Astrocyte of the cerebellum (primary cell): Measurements from ENCODE around the gene PCSK5.
"Not testable (repeated sequence)": the region's sequence is repeated elsewhere in the genome, so short reads cannot be mapped to it uniquely, and the experiment has no call there.

Experiments
- DNase-seq: peaks from one replicate; pipeline ENCODE4 v3.0.0-alpha.2; 2011; ENCODE audit warnings: low read depth
- H3K4me3 ChIP-seq: 2 replicates; pipeline ENCODE4 v1.5.1; 2011; ENCODE audit warnings: mild to moderate bottlenecking, low read depth, low read length, moderate library complexity
- in situ Hi-C: cut with HindIII; loops from 2 replicates; pipeline ENCODE4 v1.10.0; 2017; ENCODE audit warnings: low sequenced_read_pairs
- TF ChIP-seq, protein P1 (sequence below): IDR thresholded peaks from 2 replicates; pipeline ENCODE4 v1.5.1; 2012; ENCODE audit warnings: low read length, low read depth, moderate library complexity, mild to moderate bottlenecking; ENCODE audit errors: missing control alignments

Gene PCSK5

DNA sequence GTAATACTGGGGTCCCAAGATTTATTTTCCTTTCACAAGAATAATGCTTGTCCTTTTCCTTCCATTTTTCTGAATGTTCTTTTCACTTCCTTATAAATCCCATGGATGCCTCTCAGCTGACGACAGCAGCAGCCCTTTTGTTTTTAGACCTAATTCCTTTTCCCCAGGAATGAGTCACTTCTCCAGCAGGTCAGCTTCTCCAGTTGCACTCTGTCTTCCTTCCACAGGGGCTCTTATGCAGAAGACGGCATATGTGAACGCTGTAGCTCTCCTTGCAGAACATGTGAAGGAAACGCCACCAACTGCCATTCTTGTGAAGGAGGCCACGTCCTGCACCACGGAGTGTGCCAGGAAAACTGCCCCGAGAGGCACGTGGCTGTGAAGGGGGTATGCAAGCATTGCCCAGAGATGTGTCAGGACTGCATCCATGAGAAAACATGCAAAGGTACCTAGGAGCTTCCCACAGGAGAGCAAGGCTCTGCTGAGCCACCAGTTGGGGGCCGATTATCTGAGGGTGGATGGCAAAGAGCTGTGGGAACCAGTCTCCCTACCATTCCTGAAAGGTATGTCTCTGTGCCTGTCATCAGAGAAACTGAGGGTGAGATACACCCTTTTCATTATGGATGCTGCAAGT is 430.8 kb downstream of the PCSK5 start:
- TF ChIP-seq, protein P1, sequence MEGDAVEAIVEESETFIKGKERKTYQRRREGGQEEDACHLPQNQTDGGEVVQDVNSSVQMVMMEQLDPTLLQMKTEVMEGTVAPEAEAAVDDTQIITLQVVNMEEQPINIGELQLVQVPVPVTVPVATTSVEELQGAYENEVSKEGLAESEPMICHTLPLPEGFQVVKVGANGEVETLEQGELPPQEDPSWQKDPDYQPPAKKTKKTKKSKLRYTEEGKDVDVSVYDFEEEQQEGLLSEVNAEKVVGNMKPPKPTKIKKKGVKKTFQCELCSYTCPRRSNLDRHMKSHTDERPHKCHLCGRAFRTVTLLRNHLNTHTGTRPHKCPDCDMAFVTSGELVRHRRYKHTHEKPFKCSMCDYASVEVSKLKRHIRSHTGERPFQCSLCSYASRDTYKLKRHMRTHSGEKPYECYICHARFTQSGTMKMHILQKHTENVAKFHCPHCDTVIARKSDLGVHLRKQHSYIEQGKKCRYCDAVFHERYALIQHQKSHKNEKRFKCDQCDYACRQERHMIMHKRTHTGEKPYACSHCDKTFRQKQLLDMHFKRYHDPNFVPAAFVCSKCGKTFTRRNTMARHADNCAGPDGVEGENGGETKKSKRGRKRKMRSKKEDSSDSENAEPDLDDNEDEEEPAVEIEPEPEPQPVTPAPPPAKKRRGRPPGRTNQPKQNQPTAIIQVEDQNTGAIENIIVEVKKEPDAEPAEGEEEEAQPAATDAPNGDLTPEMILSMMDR: no peak
- no peak overlapping the region for H3K4me3 ChIP-seq
- peak; percentile 77 for DNase-seq
- in situ Hi-C loops: no loop called here

DNA sequence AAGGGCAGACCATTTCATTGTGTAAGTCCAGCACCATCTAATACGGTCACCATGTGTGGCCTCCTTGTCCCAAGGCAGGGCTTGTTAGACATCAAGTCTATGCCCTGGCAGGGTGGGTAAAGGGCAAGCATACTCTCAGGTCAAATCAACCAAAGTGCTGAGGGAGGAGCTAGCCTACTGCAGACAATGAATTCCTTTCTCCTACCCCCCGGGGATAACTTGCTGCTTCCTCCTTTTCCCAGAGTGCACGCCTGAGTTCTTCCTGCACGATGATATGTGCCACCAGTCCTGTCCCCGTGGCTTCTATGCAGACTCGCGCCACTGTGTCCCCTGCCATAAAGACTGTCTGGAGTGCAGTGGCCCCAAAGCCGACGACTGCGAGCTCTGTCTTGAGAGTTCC is 432.3 kb downstream of the PCSK5 start:
- TF ChIP-seq, protein P1: no peak
- DNase-seq: no peak
- H3K4me3 ChIP-seq: no peak overlapping the region
- in situ Hi-C loops: no loop called here

DNA sequence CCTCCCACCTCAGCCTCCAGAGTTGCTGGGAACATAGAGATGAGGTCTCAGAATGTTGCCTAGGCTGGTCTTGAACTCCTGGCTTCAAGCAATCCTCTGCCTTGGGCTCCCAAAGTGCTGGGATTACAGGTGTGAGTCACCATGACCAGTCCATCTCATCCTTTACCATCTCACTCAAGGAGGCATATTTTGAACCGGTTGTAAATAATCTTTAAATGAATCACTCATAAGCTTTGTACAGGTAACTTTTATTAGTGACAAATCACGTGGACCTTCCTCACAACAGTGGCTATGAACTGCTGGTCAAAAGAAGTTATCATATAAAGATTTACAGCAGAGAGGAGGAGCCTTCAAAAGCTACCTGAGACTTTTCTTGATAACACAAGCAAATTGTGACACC is 433.0 kb downstream of the PCSK5 start:
- TF ChIP-seq, protein P1: no peak
- DNase-seq: no peak
- in situ Hi-C loops: no loop called here
- no peak overlapping the region for H3K4me3 ChIP-seq

DNA sequence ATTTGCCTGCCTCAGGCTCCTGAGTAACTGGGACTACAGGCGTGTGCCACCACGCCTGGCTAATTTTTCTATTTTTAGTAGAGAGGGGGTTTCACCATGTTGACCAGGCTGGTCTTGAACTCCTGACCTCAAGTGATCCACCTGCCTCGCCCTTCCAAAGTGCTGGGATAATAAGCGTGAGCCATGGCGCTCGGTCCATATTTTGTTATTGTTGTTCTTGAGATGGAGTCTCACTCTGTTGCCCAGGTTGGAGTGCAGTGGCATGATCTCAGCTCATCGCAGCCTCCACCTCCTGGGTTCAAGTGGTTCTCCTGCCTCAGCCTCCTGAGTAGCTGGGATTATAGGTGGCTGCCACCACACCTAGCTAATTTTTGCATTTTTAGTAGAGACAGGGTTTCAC is 433.6 kb downstream of the PCSK5 start:
- not testable (repeated sequence) for H3K4me3 ChIP-seq

DNA sequence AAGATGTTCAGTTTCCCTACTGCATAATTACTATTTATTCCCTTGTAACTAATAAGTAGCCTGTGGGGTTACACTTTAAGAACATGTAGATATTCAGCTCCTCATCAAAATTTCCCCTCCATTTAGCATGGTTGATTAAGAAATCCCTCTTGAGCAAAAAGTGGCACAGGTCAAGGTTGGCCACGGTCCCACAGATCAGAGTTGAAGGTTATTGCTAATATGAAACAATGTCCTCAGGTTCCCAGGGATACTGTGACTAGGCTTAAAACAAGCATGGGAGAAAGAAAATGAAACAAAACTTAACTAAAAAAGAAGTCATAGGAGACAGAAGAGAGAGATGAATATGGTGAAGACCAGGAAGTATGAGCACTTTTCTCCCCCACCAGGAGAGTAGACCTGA is 439.6 kb downstream of the PCSK5 start:
- no peak for DNase-seq
- in situ Hi-C loops: no loop called here
- H3K4me3 ChIP-seq: no peak overlapping the region
- TF ChIP-seq, protein P1: no peak

More for the DNA sequence above, 433.6 kb downstream of the PCSK5 start:
- in situ Hi-C loops, DNase-seq: not testable (repeated sequence)

DNA sequence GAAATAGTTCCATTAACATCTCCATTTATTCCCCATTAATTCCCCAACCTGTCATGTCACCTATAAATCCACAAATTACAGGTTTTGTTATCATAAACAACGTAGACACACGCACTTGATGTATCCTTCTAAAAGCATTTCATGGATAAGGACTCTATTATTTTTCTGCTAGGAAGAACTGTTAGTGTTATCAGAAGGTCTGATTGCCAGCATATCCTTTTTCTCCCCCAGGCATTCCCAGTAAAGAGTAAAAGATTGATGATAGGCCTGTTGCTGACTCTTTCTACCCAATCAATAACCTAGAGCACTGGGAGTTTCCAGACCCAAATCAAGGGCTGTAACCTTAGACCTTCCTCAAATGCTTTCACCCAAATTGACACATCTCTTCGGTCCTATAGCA is 442.9 kb downstream of the PCSK5 start:
- TF ChIP-seq, protein P1: no peak
- H3K4me3 ChIP-seq: no peak overlapping the region
- no peak for DNase-seq
- in situ Hi-C loops: no loop called here

DNA sequence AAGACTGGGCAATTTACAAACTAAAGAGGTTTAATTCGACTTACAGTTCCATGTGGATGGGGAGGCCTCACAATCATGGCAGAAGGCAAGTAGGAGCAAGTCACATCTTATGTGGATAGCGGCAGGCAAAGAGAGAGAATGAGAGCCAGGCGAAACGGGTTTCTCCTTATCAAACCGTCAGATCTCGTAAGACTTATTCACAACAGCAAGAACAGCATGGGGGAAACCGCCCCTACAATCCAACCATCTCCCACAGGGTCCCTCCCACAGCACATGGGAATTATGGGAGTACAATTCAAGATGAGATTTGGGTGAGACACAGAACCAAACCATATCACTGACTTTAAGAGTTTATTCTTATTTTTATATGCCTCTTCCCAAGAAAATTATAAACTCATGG is 443.5 kb downstream of the PCSK5 start:
- TF ChIP-seq, protein P1: no peak
- H3K4me3 ChIP-seq: no peak overlapping the region
- no peak for DNase-seq
- in situ Hi-C loops: no loop called here
